Esophagus squamous epithelium (tissue), 4 donors: ENCODE measurements around the gene RNF13.

Experiments used
- CTCF ChIP-seq, 6 experiments: fragments of 450-650 bp in 4 of 6; fragments of 200-600 bp in 2 of 6; sonication (generic) in 2 of 6; IDR thresholded peaks; one replicate each; pipeline ENCODE4 v1.5.1; 2016 to 2019; ENCODE audit warnings: antibody characterized with exemption in 6 of 6, mild to moderate bottlenecking in 4 of 6, moderate library complexity in 4 of 6
- POLR2A ChIP-seq, 4 donors: fragments of 450-650 bp; IDR thresholded peaks; one replicate each; pipeline ENCODE4 v1.6.1; 2017; ENCODE audit warnings: antibody characterized with exemption in 4 of 4, mild to moderate bottlenecking in 4 of 4, moderate library complexity in 3 of 4

GRCh38 chr3:149826636-149827035 is 13.6 kb downstream of the RNF13 start:
- TF ChIP-seq CTCF (IDR thresholded peaks at IDR 0.05) (no peak), POLR2A (IDR thresholded peaks at IDR 0.05) (no peak)
